HL-60 (cell line): ENCODE results near the gene SUSD2.

Experiments
- CTCF ChIP-seq: IDR thresholded peaks from one replicate; pipeline ENCODE4 v1.5.1; 2011; ENCODE audit warnings: low read length, control low read depth, inconsistent platforms; ENCODE audit not compliant: insufficient read depth
- GABPA ChIP-seq: IDR thresholded peaks from 2 replicates; pipeline ENCODE4 v1.6.1; 2012; ENCODE audit warnings: low read depth
- POLR2AphosphoS5 ChIP-seq: IDR thresholded peaks from 2 replicates; pipeline ENCODE4 v1.6.1; 2012; ENCODE audit warnings: low read depth
- REST ChIP-seq: IDR thresholded peaks from 2 replicates; pipeline ENCODE4 v1.6.1; 2012; ENCODE audit warnings: low read depth; ENCODE audit not compliant: insufficient replicate concordance

GRCh38 chr22:24186352-24186740, 5.1 kb downstream of the SUSD2 start:
- no peak for TF ChIP-seq CTCF
- TF ChIP-seq REST = no peak
- no peak for TF ChIP-seq POLR2AphosphoS5
- no peak for TF ChIP-seq GABPA
